Stimulated activated CD4-positive, alpha-beta T cell treated with anti-CD3 and anti-CD28 coated beads, Interleukin-12 subunit alpha, Interleukin-12 subunit beta, amount 100 ng/mL, for 4 hours (primary cell): ENCODE results near the gene RNF149.
"Not testable (repeated sequence)": the region's sequence is repeated elsewhere in the genome, so short reads cannot be mapped to it uniquely, and the experiment has no call there.

Source experiments
- DNase-seq: peaks from one replicate; pipeline ENCODE4 v3.0.0-alpha.2; 2020

The RNF149 gene

GRCh38 chr2:101253013-101253702 is 55.3 kb downstream of the RNF149 start:
- DNase-seq, result peak; percentile 62

GRCh38 chr2:101252408-101253012 is 56.0 kb downstream of the RNF149 start, which contains the start of gene CNOT11:
TSS of gene CNOT11 (plus strand) at chr2:101252886. CDS start at chr2:101252965, 79 bp downstream.
- peak; percentile 100 for DNase-seq

- DNase-seq, result peak; percentile 11
Observed at GRCh38 chr2:101251844-101252407, 56.6 kb downstream of the RNF149 start.

GRCh38 chr2:101251246-101251781 is 57.2 kb downstream of the RNF149 start:
- not testable (repeated sequence) for DNase-seq

- no peak for DNase-seq
Observed at GRCh38 chr2:101249826-101250225, 58.7 kb downstream of the RNF149 start.

- not testable (repeated sequence) for DNase-seq
Observed at GRCh38 chr2:101248756-101249155, 59.7 kb downstream of the RNF149 start.

- not testable (repeated sequence) for DNase-seq
Observed at GRCh38 chr2:101245468-101245867, 63.0 kb downstream of the RNF149 start.

- DNase-seq, result not testable (repeated sequence)
Observed at GRCh38 chr2:101244899-101245298, 63.6 kb downstream of the RNF149 start.

- DNase-seq, result not testable (repeated sequence)
Observed at GRCh38 chr2:101244373-101244772, 64.1 kb downstream of the RNF149 start.

- no peak for DNase-seq
Observed at GRCh38 chr2:101241158-101241557, 67.3 kb downstream of the RNF149 start.

- DNase-seq, result not testable (repeated sequence)
Observed at GRCh38 chr2:101240694-101241093, 67.8 kb downstream of the RNF149 start.

GRCh38 chr2:101239760-101240118 is 68.8 kb downstream of the RNF149 start:
- DNase-seq, result not testable (repeated sequence)

GRCh38 chr2:101238930-101239759 is 69.4 kb downstream of the RNF149 start:
- DNase-seq, result no peak

GRCh38 chr2:101237944-101238343 is 70.6 kb downstream of the RNF149 start:
- not testable (repeated sequence) for DNase-seq

GRCh38 chr2:101235956-101236355 is 72.5 kb downstream of the RNF149 start:
- not testable (repeated sequence) for DNase-seq

- DNase-seq, result no peak
Observed at GRCh38 chr2:101234169-101234938, 74.1 kb downstream of the RNF149 start.

- DNase-seq, result no peak
Observed at GRCh38 chr2:101232770-101233169, 75.7 kb downstream of the RNF149 start.

GRCh38 chr2:101231937-101232730 is 76.4 kb downstream of the RNF149 start:
- no peak for DNase-seq

- DNase-seq, result no peak
Observed at GRCh38 chr2:101231240-101231639, 77.3 kb downstream of the RNF149 start.

- DNase-seq, result no peak
Observed at GRCh38 chr2:101230541-101231001, 77.9 kb downstream of the RNF149 start.
